Hepatocyte (in vitro differentiated cells): Measurements from ENCODE around the gene PITX3.

Experiments
- CTCF ChIP-seq: fragments of 200-600 bp; sonication (generic); IDR thresholded peaks from 2 replicates; pipeline ENCODE4 v1.5.1; 2016; ENCODE audit warnings: antibody characterized with exemption, mild to moderate bottlenecking; ENCODE audit not compliant: poor library complexity
- EZH2 ChIP-seq: fragments of 200-600 bp; sonication (generic); IDR thresholded peaks from 2 replicates; pipeline ENCODE4 v1.6.1; 2016; ENCODE audit warnings: antibody characterized with exemption, mild to moderate bottlenecking, borderline replicate concordance

GRCh38 chr10:102208311-102209035 is 32.8 kb downstream of the PITX3 start:
- TF ChIP-seq CTCF, result no peak
- no peak for TF ChIP-seq EZH2
